Fibroblast of mammary gland (primary cell): ENCODE data around the gene CFAP97D2.
A peak's percentile ranks its signal among the peaks of the same experiment; 100 is the strongest.

Source experiments
- DNase-seq: peaks from one replicate; pipeline ENCODE4 v3.0.0-alpha.2; 2010; ENCODE audit warnings: low read depth
- H3K4me3 ChIP-seq: 2 replicates; pipeline ENCODE4 v1.5.1; 2011; ENCODE audit warnings: low read depth, mild to moderate bottlenecking, low read length, moderate library complexity; ENCODE audit not compliant: control insufficient read depth
- TF ChIP-seq, protein P1 (sequence below): conservative IDR thresholded peaks from 2 replicates; pipeline ENCODE4 v1.5.1; 2011; ENCODE audit warnings: low read depth, low read length, inconsistent platforms; ENCODE audit not compliant: control insufficient read depth, insufficient read depth

CFAP97D2 gene

DNA sequence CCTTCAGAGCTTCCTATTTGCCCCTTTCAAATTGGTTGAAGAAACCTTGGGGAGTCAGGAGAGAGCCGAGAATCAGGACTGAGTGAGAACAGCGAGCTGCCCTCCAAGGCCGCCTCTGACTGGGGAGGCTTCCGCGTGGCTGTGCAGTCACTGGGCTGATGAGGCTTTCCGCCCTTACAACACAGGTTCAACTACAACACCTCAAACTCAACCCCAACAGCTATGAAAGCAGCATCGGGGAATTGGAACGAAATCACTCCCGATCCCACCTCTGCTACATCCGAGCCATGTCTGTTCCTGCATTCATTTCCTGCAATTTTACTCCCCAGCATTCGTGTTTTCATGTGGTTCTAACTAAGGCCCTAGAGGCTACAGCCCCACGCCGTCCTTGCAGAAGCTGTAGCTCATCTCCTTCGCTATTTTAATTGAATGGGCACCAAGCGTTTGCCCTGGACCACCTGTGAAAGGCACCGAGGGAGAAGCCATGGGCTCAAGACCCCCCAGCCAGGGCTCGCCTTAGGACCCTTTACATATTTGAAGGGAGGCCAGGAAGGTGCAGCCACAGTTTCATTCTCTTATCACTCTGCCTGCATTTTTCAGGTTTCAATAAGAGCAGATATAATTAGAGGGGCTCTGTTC, 34.3 kb upstream of the CFAP97D2 start:
- TF ChIP-seq, protein P1, sequence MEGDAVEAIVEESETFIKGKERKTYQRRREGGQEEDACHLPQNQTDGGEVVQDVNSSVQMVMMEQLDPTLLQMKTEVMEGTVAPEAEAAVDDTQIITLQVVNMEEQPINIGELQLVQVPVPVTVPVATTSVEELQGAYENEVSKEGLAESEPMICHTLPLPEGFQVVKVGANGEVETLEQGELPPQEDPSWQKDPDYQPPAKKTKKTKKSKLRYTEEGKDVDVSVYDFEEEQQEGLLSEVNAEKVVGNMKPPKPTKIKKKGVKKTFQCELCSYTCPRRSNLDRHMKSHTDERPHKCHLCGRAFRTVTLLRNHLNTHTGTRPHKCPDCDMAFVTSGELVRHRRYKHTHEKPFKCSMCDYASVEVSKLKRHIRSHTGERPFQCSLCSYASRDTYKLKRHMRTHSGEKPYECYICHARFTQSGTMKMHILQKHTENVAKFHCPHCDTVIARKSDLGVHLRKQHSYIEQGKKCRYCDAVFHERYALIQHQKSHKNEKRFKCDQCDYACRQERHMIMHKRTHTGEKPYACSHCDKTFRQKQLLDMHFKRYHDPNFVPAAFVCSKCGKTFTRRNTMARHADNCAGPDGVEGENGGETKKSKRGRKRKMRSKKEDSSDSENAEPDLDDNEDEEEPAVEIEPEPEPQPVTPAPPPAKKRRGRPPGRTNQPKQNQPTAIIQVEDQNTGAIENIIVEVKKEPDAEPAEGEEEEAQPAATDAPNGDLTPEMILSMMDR: no peak
- no peak for DNase-seq
- H3K4me3 ChIP-seq: no peak overlapping the region

DNA sequence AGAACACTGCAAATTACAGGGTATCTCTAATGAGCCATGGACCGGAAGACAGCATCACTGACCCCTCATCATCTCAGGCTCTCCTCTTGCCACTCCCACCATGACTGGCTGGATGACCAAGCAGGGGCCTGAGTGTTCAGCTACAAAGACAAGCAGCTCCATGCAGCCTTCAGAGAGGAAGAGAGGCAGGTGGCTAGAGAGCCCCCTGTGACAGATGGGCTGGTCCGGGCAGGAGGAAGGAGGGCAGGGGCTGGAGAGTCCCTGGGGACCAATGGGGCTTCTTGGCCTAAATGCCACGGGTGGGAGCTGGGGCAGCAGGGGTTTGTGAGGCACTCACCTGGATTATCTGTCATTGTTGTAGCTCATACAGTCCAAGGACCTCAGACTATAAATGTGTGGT, 33.8 kb upstream of the CFAP97D2 start:
- DNase-seq: no peak
- TF ChIP-seq, protein P1: no peak
- no peak overlapping the region for H3K4me3 ChIP-seq

DNA sequence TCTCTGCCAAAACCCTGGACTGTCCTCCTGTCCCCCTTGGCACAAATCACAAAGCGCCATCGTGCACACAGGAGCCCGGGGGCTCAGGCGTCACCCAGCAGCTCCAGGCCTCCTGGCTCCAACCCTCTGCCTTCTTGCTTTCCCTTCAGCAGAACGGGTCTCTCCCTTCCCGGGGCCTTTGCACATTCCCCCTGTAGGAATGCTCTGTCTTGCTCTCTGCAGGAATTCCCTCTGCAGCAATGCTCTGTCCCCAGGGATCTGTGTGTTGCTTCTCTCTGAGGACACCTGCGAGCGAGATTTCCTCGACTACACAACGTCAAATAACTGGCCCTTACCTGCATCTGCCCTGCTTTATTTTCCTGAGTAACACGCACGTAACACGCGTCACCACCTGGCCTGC, 33.3 kb upstream of the CFAP97D2 start:
- TF ChIP-seq, protein P1: no peak
- no peak for DNase-seq
- no peak overlapping the region for H3K4me3 ChIP-seq

DNA sequence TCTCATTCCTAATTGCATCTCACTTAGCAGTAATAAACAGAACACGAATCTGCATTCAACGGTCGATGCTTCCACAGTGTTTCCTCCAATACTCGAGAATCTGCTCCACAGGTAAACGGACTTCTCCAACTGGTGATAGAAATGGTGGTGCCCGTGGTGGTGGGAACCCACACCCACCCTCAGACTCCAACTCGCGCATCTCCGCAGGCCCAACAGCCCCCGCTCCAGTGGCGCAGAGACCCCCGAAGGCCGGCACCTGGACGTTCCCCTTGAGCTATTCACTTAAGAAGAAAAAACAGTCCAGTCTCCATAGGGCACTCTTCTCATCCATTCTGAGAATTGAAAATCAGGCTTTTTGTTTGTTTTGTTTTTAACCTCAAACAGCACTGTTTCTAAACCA, 32.9 kb upstream of the CFAP97D2 start:
- no peak for DNase-seq
- TF ChIP-seq, protein P1: no peak
- H3K4me3 ChIP-seq: no peak overlapping the region

DNA sequence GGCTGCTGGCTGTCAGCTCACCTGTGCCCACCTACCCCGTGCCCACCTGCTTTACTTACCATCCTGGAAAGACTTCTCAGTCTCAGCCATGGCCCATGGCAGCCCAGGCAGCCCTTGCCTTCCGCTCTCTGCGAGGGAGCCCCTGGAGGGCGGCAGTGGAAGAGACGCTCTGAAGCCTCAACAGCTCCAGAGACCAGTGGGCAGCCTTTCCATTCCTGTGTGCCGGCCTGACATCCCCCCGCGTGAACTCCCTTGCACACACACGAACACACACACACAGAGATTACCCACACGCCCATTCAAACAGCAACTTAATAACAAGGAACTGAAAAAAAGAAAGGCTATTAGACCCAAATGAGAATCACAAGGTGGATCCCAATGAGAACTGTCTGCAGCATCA, 32.4 kb upstream of the CFAP97D2 start:
- DNase-seq: no peak
- no peak overlapping the region for H3K4me3 ChIP-seq
- TF ChIP-seq, protein P1: peak; percentile 16

DNA sequence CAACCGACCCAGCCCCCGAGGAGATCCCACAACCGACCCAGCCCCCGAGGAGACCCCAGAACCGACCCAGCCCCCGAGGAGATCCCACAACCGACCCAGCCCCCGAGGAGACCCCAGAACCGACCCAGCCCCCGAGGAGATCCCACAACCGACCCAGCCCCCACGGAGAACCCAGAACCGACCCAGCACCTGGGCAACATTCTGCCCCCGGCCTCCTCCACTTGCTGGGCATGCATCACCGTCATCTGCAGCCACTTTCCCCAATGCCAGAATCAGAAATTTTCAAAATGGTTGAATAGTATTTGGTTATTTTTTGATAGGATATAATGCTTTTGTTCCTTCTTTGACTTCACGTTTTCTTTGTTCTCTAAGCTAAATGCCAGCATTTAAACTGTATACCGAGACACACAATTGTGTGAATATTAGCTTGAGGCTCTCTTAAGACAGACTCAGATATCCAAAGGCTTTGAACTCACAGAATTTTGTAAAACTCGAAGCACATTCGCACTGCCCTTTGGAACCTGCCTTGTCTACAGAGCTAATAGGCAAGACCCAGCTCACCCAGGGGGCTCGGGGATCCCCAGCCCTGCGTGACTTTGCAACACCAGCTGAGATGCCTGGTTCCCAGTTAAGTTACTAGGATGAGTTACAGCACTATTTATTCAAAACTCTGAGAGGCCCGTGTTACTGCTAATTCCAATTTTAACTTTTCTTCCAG, 31.1 kb upstream of the CFAP97D2 start:
- TF ChIP-seq, protein P1: no peak
- DNase-seq: no peak
- no peak overlapping the region for H3K4me3 ChIP-seq
